SHP77 (cell line): ENCODE data around the gene MRPS27.
"Not testable (repeated sequence)": the region's sequence is repeated elsewhere in the genome, so short reads cannot be mapped to it uniquely, and the experiment has no call there.

Experiments used
- DNase-seq, 2 experiments: peaks; one replicate each; lab custom pipeline; 2025; lab: John Stamatoyannopoulos, UW

MRPS27 gene

DNA sequence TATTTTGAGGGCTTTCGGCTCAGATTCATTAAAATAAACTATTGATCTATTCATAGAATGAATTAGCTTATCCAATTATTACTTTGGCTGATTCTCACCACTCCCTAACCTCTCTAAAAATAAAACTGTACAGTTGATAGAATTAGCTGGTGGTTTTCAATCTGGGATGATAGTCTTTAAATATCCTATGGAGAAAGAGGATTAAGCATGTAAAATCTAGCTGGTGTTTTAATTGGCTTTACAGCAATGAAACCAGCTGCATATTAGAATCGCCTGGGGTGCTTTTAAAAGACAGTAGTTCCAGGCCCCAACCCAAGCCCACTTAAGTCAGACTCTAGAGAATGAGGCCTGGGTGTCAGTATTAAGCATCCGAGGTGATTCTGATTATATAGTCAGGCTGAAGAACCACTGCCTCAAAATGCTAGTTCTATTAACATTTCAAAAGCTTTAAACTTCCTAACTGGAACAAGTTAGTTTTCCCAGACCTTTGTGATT is 117.7 kb downstream of the MRPS27 start:
- DNase-seq: no peak

DNA sequence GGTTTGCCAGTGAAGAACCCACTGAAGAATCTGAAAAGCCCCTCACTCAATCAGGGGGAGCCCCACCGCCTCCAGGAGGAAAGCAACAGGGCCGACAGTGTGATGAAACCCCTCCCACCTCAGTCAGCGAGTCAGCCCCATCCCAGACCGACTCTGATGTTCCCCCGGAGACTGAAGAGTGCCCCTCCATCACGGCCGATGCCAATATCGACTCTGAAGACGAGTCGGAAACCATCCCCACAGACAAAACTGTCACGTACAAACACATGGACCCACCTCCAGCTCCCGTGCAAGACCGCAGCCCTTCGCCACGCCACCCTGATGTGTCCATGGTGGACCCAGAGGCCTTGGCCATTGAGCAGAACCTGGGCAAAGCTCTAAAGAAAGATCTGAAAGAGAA is 120.4 kb downstream of the MRPS27 start:
- DNase-seq: no peak

DNA sequence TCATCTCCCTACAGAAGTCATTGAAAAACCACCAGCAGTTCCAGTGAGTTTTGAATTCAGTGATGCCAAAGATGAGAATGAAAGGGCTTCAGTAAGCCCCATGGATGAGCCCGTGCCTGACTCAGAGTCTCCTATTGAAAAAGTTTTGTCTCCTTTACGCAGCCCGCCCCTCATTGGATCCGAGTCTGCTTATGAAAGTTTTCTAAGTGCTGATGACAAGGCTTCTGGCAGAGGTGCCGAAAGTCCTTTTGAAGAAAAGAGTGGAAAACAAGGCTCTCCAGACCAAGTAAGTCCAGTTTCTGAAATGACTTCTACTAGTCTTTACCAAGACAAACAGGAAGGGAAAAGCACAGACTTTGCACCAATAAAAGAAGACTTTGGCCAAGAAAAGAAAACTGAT is 122.6 kb downstream of the MRPS27 start:
- no peak for DNase-seq

DNA sequence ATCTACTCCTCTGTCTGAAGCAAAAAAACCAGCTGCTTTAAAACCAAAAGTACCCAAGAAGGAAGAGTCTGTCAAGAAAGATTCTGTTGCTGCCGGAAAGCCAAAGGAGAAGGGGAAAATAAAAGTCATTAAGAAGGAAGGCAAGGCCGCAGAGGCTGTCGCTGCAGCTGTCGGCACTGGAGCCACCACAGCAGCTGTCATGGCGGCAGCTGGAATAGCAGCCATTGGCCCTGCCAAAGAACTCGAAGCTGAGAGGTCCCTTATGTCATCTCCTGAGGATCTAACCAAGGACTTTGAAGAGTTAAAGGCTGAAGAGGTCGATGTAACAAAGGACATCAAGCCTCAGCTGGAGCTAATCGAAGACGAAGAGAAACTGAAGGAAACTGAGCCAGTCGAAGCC is 124.5 kb downstream of the MRPS27 start:
- DNase-seq: no peak

DNA sequence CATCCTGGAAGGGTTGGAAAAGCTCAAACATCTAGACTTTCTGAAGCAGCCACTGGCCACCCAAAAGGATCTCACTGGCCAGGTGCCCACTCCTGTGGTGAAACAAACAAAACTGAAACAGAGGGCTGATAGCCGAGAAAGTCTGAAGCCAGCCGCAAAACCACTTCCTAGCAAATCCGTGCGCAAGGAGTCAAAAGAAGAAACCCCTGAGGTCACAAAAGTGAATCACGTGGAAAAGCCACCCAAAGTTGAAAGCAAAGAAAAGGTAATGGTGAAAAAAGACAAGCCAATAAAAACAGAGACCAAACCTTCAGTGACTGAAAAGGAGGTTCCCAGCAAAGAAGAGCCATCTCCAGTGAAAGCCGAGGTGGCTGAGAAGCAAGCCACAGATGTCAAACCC is 125.2 kb downstream of the MRPS27 start:
- no peak for DNase-seq

DNA sequence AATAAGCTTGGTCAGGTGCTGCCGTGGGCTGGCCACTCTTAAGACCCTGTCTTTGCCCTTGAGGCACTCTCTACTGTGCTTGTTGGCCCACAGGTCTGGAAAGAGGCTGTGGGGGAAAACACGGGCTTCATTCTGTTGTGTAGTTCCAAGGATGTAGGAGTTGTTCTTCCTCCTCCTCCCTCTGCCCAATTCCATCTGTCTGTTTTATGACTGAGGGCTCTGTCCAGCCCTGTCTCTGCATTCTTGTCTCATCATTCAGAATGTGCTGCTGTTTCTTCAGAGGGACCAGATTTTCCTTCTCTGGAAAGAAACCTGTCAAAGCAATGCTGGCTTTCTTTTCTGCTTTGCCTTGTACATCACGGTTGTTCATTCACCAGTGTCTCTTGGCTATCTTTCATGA is 128.6 kb downstream of the MRPS27 start:
- no peak for DNase-seq

DNA sequence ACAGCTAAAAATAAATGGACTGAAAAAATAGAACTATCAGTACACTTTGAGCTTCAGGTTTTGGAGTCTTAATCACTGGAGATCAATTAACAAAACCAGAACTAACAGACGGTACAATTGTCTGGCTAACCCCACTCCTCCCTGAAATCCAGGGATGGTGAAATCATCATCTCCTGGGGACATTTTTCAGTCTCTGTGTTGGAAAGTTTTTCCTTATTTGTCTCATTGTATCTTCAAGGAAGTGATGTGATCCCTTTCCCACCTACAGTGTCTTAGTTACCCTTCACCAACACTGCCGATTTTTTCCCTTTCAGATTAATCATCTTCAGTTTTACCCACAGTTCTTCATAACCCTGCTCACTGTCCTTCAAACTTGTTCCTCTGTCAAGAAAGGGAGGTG is 130.9 kb downstream of the MRPS27 start:
- DNase-seq: no peak

DNA sequence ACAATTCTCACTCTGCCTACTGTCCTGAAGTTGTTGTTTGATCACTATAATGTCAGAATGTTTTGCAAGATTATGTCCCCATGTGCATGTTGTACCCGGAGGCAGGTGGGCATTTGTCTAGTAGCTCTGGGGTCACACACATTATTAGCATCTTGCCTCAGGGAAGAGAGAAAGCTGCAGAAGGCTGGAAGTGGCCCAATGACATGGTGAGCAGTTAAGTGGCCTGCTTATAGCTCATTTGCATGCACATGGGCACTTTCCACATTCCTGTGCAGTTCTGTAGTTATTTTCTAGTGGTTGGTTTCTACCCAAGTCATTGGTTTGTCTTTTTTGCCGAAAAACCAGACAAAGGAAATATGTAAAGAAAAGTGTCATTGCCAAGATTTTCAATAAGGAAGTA is 131.9 kb downstream of the MRPS27 start:
- DNase-seq: no peak

DNA sequence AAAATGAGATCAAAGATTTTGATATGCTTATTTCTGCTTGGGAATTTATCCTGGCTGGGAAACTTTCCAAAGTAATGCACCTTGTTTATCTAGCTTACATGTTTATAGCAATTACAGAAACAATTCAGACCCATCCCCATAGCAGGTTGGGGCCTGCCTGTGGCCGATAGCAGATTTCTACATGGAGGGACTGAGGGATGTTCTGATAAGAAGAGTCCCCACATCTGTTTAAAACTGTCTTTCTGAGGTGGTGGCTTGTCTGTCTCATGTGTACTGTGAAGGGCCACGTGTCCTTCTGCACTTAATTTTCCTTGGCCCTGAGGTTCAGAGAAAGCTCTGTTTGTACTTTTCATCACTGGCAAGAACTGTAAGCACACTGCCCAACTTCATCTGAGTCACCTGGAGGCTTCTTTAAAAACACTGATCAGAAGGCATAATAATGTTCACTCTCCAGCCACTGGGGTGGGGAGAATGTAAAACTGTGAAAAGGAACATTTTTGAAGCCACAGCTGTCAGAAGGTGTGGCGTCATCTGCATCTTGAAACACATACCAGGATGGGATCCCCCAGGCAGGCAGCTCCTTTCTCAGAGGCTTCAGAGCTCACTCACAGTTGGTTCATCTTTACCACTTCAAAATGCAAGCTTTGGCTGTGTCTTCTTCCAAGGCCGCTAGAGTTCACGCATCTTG is 132.5 kb downstream of the MRPS27 start:
- no peak for DNase-seq

DNA sequence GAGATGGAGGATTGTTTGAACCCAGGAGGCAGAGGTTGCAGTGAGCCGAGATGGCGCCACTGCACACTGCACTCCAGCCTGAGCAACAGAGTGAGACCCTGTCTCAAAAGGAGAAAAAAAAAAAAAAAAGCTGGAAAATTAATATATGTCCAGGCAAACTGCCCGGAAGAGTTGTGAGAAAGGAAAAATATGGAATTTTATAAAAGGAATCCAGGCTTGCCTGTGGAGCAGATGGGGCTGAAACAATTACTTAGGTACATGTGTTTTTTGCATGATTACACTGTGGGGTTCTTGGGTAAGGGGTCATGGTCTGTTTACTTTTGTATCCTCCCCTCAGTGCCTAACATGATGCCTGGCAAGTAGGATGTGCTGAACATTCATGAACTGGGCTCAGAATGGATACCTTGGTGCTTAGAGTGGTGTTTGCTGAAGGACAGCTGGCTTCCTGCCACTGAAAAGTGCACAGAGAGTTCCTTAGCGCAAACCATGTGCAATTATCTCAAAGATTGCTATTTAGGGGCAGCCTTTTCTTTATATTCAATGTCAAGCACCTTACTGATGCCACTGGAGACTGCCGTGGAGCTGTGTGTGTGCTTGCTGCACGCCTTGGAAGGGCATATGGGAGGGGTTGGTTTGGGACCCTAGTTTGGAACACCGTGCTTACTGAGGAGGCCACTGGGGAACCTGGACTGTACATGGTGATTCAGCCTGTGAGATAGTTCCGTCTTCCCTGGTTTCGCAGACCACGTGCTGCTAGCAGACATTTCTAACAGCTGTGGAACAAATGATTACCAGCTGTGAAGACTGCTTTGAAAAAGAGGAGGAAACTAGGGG is 134.3 kb downstream of the MRPS27 start:
- DNase-seq: no peak

DNA sequence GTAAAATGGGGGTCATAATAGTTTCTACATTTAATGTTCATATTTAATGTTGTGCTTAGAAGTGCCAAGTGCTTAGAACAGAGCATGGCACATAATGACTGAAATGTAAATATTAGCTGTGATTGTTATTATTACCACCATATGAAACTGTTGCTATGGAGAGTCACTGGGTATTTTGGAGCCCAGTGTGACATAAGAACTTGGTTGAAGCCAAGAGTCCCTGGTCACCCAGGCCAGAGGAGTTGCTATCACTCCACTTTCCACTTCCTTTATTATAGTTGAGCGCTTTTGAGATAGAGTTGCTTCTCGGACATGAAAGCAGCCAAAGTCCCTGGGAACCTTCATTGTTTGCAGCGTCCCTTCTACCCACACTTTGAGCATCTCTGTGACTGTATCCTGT is 135.6 kb downstream of the MRPS27 start:
- DNase-seq: no peak

DNA sequence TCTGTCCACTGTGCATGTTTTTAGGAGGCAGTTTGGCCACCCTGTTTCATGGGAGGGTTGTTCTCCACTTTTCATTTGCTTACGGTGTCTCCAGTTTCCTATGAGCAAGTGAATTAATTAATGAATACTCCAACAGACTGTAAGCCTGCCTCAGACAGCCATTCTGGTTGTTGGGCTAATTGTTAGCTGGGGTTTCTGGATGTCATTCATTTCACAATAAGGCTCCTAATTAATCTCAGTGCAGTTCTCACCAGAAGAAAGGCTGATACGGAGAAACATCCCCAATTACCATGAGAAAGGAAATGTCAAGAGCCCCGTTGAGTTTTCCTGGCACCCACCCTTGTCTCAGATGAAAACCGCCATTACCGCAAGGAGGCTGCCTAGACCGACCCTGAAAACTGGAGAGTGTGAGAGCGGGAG is 136.9 kb downstream of the MRPS27 start:
- DNase-seq: no peak

DNA sequence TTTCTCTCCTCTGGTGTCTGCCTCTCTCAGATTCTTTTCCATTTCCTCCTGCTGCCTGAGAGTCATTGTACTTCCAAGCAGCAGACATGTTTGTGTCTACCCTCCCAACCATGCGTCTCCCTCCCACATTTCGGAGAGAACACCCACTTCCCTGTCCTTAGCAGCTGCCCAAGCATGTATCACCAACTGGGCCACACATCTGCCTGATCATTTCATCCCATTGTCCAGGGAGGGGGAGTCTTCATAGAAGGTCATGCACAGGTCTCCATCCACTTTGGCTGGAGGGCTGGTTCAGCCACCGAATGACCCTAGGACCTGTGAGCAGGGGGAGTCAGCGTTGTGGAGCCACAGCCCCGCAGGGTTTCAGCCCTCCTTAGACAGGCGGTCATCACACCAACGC is 137.4 kb downstream of the MRPS27 start:
- no peak for DNase-seq

DNA sequence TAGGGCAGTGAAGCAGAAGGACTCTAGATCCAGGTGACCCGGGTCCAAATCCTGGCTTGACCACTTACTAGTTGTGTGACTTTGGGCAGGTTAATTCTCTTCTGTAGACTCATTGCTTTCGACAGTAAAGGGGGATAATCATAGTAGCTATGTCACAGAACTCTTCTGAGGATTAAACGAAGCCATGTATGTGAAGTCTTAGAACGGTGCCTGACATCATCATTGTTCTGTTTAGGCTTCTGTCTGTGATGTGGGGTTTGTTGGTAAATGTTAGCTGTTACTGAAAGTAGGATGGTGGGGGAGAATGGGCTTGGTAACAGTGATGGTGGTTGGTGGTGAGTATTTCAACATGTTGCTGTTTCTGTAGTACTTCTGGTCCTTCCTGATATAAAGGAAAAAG is 139.1 kb downstream of the MRPS27 start:
- DNase-seq: no peak

DNA sequence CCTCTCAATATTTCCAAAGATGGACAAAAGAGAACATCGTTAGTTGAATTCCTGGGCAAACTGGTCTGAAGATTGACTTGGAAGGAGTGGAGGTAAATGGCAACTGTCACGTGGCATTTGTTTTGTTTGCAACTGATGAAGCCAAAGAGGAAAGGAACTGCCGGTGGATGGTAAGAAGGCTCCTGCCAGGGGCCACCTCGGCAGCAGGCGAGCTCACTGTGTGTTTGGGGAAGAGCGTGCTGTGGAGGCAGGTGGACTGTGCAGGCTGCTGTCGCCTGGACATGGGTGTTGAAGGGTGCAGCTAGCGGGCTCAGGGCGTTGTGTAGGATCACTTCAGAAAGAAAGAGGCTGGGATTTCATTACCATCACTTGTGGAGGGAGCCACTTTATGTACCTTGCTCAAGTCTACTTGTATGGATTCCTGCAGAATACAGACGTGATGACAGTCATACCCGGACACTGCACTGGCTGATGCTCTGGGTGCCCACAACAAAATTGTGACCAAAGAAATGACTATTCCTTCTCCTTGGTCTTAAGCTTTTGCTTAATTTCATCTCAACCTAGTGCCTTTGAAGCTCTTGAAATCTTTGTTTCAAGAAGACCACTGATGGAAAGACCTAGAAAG is 140.1 kb downstream of the MRPS27 start:
- DNase-seq: no peak

DNA sequence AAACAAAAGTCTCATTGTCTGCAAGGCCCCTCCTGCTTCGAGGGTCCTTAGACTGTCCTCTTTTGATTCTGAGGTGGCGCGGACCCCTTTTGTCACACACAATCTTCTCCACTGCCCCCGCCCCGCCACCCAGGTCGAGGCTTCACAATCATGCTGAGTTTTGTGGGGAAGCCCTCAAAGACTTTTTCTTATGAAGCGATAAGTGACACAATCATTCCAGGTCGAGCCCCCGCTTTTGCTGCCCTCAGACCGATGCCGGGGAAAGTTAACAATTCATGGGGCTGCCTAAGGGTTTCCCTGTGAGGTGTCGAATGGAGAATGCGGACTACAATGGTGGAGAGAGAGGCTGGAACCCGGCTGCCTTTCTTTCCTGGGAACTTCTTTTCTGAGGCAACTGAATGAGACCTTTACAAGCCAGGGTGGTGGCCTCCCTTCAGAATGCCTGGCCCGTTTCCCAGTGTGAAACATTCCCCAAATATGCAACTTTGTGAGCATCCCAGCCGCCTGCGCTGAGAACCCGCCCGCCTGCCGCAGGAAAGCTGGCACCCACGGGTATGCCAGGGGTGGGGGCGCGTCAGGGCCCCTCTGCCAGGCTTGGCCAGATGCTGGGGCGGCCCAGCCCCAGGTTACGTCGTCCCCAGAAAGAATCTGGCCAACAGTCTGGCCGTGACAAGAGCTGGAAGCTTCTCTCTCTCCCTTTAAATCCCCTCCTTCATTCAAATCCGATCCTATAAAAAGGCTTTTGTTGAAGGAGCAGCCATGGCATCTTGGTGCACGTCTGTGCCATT is 140.8 kb downstream of the MRPS27 start:
- no peak for DNase-seq

DNA sequence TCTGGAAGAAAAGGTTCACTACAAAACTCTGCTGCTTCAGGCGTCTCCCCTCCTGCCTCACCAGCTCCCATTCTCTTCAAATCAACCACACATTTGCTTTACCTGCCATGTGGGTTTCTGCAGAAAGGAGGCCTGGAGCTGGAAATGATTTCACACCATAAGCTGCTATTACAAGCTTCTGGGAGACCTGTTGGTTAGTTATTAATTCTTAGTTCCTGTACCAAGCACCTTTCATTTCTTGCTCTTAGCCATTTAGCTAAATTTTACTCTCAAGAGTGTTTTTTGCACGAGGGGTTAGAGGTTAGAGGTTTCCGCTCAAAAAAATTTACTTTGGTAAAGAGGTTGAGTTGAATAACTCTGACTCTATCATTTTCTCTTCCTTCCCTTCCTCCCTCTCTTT is 142.5 kb downstream of the MRPS27 start:
- DNase-seq: no peak

DNA sequence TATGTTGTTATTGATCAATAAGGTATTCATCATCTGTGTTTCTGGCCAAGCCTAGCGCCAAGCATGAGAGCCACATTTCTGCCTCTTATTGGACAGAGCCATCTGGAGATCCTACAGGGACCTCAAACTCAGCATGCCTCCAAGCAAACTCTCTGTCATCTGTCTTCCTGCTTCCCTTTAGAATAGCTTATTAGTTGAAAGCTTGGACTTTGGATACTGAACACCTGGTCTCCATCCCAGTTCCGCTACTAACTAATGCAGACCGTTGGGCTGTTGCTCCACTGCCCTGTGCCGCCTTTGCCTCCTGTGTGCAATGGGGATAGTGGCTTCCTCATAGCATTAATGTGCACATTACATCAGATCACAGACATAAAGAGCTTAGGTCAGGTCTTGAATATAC is 147.3 kb downstream of the MRPS27 start:
- DNase-seq: no peak

DNA sequence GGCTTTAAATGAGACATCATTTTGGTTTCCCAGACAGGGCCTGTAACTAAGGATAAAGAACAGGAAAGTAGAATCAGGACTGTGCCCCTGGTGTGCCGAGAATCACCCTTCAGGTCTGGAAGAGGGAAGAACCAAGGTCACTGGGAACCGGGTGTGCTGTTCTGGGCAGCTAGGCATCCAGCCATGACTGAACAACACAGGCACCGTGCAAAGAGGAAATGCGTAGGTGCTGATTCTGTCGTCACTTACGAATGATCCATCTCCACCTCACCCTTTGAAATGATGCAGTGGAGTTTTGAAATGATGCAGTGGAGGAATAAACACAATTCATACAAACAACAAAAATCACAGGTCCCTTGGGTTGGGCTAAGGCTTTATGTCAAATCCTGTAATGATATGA is 148.4 kb downstream of the MRPS27 start:
- DNase-seq: no peak

DNA sequence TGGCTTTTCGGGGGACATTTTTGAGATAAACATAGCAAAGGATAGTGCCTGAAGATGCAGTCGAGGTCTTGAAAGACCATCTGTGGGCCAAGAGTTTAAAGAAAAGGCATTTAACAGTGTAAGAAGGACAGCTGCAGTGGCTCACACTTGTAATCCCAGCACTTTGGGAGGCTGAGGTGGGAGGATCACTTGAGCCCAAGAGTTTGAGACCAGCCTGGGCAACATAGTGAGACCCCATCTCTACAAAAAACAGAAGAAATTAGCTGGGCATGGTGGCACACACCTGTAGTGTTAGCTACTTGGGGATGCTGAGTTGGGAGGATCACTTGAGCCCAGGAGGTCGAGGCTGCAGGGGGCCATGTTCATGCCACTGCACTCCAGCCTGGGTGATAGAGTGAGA is 148.9 kb downstream of the MRPS27 start:
- DNase-seq: not testable (repeated sequence)

DNA sequence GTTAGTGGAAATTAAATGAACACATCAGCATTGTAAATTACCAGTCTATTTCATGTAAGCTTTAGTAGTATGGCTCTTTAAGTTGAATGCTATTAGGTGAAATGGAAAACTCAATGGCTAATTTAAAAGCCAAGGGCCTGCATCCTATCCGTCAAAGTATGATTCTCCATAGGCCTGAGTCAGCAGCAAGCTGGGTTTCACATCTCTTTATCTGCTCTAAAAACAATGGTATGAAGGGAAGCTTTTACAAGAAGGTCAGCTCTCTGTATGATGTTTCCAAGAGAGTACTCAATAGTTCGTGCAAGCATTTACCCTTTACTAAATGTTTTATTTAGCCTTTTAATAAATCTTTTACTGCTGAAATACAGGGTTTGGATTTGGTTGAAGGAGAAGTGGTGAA is 149.9 kb downstream of the MRPS27 start:
- no peak for DNase-seq
